GM12865 (cell line): Measurements from ENCODE around the gene GNAT1.

ENCODE experiments used
- DNase-seq: peaks from one replicate; pipeline ENCODE4 v3.0.0; 2010; ENCODE audit warnings: low read depth
- H3K4me3 ChIP-seq: 2 replicates; pipeline ENCODE4 v1.5.1; 2011; ENCODE audit warnings: mild to moderate bottlenecking, low read depth, low read length, control low read depth
- TF ChIP-seq, protein P1 (sequence below): IDR thresholded peaks from 2 replicates; pipeline ENCODE4 v1.5.1; 2011; ENCODE audit warnings: low read length, control low read depth, low read depth, inconsistent platforms; ENCODE audit not compliant: insufficient read depth; ENCODE audit errors: missing control alignments

GNAT1 gene

GRCh38 chr3:50245831-50246516, 54.6 kb downstream of the GNAT1 start:
- peak overlapping the region; percentile 55 for H3K4me3 ChIP-seq
- TF ChIP-seq, protein P1, sequence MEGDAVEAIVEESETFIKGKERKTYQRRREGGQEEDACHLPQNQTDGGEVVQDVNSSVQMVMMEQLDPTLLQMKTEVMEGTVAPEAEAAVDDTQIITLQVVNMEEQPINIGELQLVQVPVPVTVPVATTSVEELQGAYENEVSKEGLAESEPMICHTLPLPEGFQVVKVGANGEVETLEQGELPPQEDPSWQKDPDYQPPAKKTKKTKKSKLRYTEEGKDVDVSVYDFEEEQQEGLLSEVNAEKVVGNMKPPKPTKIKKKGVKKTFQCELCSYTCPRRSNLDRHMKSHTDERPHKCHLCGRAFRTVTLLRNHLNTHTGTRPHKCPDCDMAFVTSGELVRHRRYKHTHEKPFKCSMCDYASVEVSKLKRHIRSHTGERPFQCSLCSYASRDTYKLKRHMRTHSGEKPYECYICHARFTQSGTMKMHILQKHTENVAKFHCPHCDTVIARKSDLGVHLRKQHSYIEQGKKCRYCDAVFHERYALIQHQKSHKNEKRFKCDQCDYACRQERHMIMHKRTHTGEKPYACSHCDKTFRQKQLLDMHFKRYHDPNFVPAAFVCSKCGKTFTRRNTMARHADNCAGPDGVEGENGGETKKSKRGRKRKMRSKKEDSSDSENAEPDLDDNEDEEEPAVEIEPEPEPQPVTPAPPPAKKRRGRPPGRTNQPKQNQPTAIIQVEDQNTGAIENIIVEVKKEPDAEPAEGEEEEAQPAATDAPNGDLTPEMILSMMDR, result peak; percentile 97
- DNase-seq, result peak; percentile 90

GRCh38 chr3:50246517-50246954, 55.1 kb downstream of the GNAT1 start:
- H3K4me3 ChIP-seq, result peak overlapping the region; percentile 55
- peak; percentile 81 for DNase-seq
- TF ChIP-seq, protein P1, result no peak
